Left renal pelvis (tissue), 4 donors: ENCODE measurements around the gene ANKRD16. TPM values are rescaled to one million over a fixed set of nuclear protein-coding genes. Genes with fewer than 3 reads are reported as not detected.
"Not testable (repeated sequence)": the region's sequence is repeated elsewhere in the genome, so short reads cannot be mapped to it uniquely, and the experiment has no call there.

Experiments
- DNase-seq, 4 donors: peaks; one replicate each; pipeline ENCODE4 v3.0.0-alpha.2; 2013; ENCODE audit warnings: low read depth in 4 of 4, low spot score in 3 of 4
- polyA plus RNA-seq, 4 donors: library from polyadenylated mRNA; unstranded; fragments of 120-200 nt; gene quantifications; one replicate each; pipeline ENCODE4 v1.2.1, GENCODE V29; 2013; ENCODE audit not compliant: insufficient read length in 4 of 4

The ANKRD16 gene
- polyA plus RNA-seq, 4 donors, result 9.5 to 13.7 (median 10.7) TPM

- no peak for DNase-seq
These were observed 6.7 kb downstream of the ANKRD16 start for GRCh38 chr10:5882961-5883360.

GRCh38 chr10:5877041-5877440 is 12.7 kb downstream of the ANKRD16 start:
- not testable (repeated sequence) for DNase-seq

GRCh38 chr10:5876181-5876768 is 13.4 kb downstream of the ANKRD16 start:
- no peak for DNase-seq

- DNase-seq, result peak; percentile 56 to 73 (median 64)
These were observed 16.1 kb downstream of the ANKRD16 start for GRCh38 chr10:5873515-5873995.

- DNase-seq, result no peak
These were observed 18.1 kb downstream of the ANKRD16 start for GRCh38 chr10:5871596-5871995.

GRCh38 chr10:5869156-5869555 is 20.5 kb downstream of the ANKRD16 start:
- no peak for DNase-seq

- not testable (repeated sequence) for DNase-seq
These were observed 21.3 kb downstream of the ANKRD16 start for GRCh38 chr10:5868383-5868782.

DNA sequence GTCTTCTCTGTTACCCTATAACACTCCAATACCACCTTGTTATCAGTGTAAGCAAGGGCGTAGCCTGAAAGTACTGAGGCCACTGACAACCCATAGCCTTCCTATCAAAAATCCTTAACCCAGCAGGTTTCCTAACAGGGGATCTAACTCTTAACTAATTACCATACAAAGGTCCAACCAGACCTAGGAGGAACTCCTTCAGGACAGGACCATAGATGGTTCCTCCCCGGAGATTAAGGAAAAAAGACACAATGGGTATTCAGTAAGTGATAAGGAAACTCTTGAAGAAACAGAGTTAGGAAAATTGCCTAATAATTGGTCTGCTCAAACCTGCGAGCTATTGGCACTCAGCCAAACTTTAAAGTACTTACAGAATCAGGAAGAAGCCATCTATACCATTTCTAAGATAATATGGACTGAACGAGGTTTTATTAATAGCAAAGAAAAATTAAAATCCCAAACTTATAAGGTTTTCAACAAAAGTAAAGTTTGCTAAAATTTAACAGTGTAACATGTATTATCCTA is 22.5 kb downstream of the ANKRD16 start:
- not testable (repeated sequence) for DNase-seq

GRCh38 chr10:5866451-5867081 is 23.1 kb downstream of the ANKRD16 start:
- not testable (repeated sequence) for DNase-seq

DNA sequence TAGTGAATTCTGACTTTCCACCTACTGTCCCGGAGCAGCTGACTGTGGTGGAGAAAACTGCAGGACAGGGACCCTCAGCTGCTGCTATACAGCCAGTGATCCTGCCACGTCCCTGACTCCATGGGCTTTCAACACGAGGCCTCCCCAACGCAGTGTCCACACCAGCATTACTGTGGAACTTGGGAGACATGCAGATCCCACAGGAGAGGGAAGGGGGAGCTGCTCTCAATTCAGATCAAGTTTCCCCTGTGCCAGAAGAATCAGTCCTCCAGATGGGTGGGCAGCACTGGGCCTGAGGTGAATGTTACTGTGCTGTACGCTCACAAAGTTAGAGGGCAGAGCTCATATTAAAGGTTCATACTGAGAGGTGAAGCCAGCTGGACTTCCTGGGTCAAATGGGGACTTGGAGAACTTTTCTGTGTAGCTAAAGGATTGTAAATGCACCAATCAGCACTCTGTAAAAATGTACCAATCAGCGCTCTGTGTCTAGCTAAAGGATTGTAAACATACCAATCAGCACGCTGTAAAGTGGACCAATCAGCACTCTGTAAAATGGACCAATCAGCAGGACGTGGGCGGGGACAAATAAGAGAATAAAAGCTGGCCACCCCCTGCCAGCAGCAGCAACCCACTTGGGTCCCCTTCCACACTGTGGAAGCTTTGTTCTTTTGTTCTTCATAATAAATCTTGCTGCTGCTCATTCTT is 26.6 kb downstream of the ANKRD16 start:
- DNase-seq, result not testable (repeated sequence)

- DNase-seq, result no peak
These were observed 27.2 kb downstream of the ANKRD16 start for GRCh38 chr10:5862360-5862961.

DNA sequence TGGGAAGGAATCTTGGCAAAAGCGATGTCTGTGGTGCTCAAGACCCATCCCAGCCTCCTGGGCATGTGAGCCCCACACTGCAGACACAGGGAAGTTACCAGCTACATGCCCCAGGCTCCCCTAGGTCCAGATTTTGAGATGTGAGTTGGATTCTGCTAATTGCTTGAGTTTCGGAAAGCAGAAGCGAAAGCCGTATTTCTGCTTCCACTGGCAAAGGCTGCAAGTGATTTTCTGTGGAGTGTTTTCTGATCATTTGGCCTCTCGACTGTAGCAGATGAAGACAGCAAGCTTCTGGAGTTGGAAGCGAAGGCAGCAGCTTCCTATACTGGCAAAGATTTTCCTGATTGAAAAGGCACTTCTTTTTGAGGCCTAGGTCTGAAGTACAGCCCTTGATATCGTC is 29.6 kb downstream of the ANKRD16 start:
- no peak for DNase-seq

- no peak for DNase-seq
These were observed 30.9 kb downstream of the ANKRD16 start for GRCh38 chr10:5858811-5859210.

- DNase-seq, result no peak
These were observed 33.0 kb downstream of the ANKRD16 start for GRCh38 chr10:5856701-5857004.

DNA sequence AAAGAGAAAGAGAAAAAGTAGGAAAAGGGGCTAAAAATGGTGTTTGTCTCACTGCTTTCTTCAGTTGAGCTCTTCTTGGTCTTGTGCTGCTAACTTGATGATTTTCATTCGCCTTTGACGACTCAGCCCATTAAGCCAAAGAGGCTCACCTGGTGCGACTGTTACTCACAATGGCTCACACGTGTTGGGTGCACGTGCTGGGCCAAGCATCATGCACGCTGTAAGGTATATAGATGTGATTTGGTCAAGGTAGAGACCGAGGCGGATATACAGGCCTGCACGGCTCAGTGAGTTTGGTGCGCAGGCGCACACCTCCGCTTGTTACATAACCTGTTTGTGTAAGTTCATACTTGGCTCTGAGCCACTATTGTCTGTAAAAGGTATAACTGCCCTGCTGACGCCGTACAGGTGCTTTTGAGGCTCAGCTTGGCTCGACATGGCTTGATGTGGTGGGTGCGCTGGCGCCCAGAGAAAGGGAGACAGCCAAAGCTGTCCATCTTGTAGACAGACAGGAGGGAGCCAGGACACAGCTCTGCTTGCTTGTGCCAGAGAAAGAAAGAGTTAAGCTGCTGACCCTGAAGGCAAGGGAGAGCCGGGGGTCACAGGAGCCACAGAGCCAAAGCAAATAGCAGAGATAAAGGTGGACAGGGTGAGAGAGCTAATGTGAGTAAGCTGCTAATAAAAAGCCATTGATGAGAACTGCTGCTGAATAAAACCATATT is 33.6 kb downstream of the ANKRD16 start:
- DNase-seq, result no peak

DNA sequence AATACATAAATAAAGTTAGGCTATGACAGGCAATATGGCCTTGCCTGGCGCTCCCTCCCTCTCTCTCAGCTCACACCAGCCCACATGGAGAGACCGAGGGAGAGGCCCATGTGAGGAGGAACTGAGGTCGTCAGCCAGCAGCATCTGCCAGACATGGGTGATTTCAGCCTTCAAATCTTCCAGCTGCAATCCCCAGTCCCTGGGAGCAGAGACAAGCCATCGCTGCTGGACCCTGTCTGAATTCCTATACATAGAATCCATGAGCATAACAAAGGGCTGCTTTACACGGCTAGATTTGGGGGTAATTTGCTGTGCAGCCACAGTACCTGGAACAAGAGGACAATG is 35.6 kb downstream of the ANKRD16 start:
- no peak for DNase-seq

GRCh38 chr10:5846667-5847066 is 43.0 kb downstream of the ANKRD16 start:
- not testable (repeated sequence) for DNase-seq

DNA sequence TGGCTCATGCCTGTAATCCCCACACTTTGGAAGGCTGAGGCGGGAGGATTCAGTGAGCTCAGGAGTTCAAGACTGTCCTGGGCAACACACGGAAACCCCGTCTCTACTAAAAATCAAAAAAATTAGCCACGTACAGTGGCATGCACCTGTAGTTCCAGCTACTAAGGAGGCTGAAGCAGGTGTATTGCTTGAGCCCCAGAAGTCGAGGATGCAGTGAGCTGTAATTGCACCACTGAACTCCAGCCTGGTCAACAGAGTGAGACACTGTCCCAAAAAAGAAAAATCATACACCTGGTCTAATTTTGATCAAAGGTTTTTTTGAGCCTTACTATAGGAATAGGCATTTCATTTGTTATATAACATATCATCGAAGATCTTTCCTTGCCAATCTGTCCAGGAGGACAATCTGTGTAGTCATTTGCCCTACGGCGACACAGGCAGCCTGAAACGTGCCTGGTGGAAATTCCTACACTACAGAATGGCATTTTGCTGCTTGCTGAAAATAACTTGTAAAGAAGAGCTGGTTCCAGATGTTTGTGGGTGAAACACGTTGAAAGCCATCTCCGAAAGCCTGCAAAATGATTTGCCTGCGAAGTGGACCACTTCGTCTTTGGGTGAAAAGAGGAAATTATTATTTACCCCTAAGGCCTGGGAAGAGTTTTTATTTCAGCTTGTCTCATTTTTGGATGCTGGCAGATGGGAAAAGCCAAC is 45.2 kb downstream of the ANKRD16 start:
- no peak for DNase-seq

DNA sequence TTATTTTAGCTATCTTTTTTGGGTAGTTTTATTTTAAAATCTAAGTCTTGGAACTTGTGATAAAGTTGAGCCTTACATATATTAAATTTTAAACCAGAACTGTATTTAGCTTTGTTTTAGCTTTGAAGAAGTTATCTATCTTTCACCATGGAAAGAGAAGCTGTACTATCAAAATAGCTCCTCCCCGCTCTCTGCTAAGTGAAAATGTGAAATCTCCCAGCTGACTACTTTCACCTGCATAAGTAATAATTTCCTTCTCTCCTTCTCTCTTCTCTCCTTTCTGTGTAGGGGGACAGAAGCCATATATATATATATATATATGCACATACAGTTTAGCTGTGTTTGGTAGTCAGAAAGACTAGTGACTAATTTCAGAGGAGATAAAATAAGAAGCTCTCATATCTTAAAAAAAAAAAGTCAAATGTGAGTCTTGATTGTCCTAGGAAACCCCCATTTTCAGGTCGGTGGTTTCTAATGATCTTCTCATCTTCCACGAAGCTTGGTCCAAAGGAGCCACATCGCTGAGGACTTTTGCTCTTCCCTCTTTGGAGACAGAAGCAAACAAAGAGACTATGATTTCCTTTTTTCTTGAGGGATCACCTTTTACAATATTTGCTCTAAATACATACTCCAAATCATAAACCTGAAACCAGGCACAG is 45.9 kb downstream of the ANKRD16 start:
- no peak for DNase-seq

DNA sequence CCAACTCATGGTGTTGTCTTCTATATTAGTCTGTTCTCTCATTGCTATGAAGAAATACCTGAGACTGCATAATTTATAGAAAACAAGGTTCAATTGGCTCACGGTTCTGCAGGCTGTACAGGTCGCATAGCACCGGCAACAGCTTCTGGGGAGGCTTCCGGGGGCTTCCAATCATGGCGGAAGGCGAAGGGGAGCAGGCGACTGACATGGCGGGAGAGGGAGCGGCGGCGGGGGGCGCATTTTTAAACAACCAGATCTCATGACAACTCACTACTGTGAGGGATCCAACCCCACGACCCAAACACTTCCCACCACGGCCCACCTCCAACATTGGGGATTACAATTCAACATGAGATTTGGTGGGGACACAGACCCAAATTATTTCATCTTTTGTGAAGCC is 47.7 kb downstream of the ANKRD16 start:
- DNase-seq, result no peak
